GM11168 (cell line): ENCODE data around the gene BAZ2B.

Source experiments
- in situ Hi-C: fragments of 300-500 bp; cut with MboI; formaldehyde crosslinking; loops from one replicate; pipeline ENCODE4 v1.12.0; 2022; ENCODE audit warnings: low sequenced_read_pairs; ENCODE audit not compliant: unreplicated experiment

BAZ2B gene

DNA sequence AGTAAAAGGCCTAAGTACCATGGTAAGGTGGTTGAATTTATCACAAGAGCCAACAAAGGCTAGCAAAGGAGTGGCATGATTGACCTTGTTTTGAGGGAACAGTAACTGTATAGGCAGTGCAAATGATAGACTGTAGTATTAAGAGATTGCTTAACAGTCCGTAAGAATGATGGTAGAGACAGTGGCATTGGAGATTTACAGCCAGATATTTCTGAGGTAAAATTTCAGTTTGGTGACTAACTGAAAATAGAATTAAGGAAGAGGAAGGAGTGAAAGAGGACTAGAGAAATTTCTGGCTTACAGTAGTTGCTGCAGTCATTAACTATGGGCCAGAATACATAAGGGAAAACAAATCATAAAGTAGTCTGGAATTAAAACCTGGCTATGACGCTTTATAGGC is 4.4 kb upstream of the BAZ2B start:
- in situ Hi-C loops, result no loop called here

DNA sequence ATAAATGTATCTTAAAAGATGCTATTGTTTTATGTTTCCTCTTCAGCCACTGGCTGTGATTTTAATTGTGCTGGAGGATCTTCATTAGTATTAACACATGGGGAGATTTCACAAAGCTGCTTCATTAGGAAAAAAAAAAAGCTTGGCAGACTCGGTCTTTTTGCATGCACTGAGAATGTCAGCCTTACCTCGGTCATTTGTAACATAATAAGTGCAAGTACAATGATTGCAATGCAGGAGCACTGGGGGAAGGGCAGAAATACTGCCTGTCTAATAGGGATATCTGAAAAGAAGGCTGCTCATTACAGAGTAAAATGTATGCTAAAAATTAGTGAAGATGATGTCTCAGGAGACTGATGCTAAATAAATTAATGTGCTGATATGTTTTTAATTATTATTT is 1.3 kb upstream of the BAZ2B start:
- in situ Hi-C loops, result no loop called here

GRCh38 chr2:159617100-159617499 is 752 bp upstream of the BAZ2B start:
- in situ Hi-C loops, result no loop called here

GRCh38 chr2:159615367-159616285 is 722 bp downstream of the BAZ2B start:
- in situ Hi-C loops, result no loop called here

DNA sequence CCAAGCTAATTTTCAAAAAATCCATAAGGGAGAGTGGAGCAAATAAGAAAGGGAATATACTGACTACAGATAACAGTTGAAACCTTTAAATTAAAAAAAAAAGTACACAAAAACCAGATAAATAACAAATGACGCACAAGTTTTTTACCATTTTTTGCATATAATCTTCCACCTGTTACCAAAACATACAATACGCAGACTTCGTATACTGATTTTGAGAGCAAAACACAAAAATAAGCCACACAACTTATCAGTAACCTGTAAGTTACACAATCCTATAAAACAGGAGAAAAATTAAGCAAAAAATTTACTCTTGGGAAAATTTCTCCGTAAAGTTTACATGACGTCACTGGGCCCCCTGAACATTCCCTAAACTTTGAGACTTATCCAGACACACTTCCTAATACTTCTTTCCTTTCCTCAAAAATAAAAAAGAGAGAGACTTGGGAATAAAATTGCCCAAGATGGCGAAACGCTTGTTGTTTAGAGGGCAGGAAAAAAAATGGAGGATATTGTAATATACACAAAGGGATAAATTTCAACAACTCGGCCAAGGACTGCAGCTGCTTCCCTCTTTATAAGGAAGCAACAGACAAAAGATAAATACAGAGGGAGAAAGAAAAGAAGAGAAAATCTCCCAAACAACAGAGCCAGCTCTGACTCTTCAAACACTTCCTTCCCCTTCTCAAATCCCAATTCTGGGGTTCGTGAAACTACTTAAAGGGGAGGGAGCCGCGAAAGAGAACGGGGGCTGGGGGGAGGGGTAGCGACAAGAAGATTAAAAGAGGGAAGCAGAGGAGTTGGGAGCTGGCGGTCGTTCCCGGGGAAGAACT is 1.6 kb downstream of the BAZ2B start:
- in situ Hi-C loops, result no loop called here

DNA sequence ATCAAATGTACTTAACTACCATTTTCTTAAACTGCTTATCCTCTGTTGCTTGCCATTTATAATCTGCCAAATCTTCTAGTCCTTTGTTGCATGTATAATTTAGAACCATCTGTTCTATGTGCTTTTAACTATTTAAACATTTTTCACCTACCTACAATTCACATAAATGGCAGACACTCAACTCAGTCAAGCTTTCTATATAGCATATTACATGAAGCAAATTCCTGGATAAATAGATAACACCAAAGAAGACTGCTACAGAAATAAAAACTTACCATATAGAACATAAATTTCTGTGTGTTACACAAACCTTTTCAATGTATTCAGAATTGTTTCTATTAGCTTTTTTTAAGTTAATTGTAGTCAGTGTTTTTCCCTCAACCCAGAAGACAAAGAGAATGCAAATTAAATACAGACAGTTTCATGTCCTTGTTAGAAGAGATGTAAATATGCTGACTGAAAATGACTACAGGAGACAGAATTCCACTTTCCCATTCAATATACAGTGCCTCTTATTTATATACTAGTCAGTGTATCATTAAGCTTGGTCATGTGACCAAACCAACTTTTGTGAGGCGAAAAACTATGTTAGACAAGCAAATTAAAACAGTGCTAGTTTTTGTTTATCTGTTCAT is 2.6 kb downstream of the BAZ2B start:
- in situ Hi-C loops, result no loop called here

GRCh38 chr2:159613091-159613490 is 3.3 kb downstream of the BAZ2B start:
- in situ Hi-C loops, result no loop called here

DNA sequence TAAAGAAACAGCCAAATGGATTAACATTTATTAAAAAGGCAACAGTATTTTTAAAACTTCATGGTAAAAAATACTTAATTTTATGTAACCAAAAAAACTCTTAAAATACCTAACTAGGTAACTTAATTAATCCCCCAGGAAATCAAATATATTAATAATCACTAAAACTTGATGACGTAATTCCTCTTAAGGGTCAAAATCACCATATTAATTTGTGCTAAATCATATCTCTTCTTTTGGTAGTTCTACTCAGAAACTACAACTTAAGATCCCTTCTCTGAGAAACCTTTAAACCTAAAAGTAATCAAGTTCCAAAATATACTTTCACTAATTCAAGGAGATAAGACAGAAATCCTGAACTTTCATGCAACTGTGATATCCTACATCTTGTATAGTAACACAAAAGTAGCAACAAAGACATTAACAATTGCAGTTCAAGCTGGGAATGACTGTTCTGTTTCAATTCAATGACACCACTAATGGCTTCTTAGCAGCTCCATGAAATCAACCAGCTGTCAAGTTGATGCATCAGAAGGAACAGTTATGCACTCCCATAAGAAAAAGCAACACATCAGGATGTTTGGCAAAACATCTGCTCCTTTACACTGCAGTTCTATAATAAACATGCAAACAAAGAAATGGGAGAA is 4.0 kb downstream of the BAZ2B start:
- in situ Hi-C loops, result no loop called here

- in situ Hi-C loops, result no loop called here
These were observed 6.4 kb downstream of the BAZ2B start for GRCh38 chr2:159609811-159610549.

DNA sequence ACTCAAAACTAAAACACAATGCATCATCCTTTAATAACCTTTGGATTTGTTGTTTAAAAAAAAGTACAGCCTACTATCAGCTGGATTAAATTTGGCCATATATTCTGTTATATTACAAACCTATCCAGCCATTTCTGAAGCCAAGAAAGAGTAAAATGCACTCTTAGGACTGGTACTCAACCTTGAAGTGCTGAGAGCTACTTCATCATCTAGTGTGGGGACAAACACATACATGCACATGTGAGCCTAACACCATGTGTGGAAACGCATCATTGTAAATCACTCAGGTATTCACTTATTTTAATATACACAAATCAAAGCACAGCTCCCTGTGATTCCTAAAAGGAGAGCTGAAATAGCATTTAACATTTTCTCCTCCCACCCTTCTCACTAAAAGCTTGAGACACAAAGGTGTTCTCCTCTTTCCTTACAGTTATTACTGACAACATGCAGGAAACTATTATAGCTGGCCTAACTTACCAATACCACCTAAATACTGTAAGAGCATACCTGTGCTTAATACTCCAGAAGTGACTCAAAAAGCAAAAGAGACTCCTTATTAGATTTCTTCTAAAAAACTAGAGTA is 7.5 kb downstream of the BAZ2B start:
- in situ Hi-C loops, result no loop called here

GRCh38 chr2:159608108-159608507 is 8.2 kb downstream of the BAZ2B start:
- in situ Hi-C loops, result no loop called here

- in situ Hi-C loops, result no loop called here
These were observed 10.1 kb downstream of the BAZ2B start for GRCh38 chr2:159606287-159606686.

- in situ Hi-C loops, result no loop called here
These were observed 10.7 kb downstream of the BAZ2B start for GRCh38 chr2:159605441-159606178.

DNA sequence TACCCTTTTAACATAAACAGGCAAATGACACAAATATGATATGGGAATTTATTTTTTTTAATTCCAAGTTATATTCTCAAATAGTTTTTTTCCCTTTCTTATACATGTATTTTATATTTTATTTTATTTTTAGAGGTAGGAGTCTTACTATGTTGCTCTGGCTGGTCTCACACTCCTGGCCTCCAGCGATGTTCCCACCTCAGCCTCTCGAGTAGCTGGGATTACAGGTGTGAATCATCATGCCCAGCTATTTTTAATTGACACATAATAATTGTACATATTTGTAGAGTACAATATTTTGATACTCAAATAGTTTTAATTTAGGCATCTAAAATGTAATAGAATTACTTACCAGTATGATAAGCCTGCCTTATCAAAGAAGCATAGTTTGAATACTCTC is 12.2 kb downstream of the BAZ2B start:
- in situ Hi-C loops, result no loop called here

- in situ Hi-C loops, result no loop called here
These were observed 15.6 kb downstream of the BAZ2B start for GRCh38 chr2:159600752-159601151.

GRCh38 chr2:159595410-159596046 is 20.8 kb downstream of the BAZ2B start:
- in situ Hi-C loops, result no loop called here

DNA sequence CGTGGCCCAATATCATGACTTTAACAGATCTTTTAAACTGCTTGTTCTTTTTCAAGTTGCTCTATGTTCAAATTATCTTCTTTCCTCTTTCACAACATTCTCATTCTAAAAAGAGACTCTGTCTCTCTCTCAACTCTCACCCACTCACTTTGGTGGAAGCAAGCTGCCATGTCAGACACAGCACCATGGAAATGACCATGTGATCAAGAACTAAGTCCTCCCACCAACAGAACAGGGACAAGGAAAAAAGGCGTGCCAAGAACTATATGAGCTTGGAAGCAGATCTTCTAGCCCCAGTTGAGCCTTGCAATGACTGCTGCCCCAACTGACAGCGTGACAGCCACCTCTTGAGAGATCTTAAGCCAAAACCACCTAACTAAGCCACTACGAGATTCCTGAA is 23.9 kb downstream of the BAZ2B start:
- in situ Hi-C loops, result no loop called here

DNA sequence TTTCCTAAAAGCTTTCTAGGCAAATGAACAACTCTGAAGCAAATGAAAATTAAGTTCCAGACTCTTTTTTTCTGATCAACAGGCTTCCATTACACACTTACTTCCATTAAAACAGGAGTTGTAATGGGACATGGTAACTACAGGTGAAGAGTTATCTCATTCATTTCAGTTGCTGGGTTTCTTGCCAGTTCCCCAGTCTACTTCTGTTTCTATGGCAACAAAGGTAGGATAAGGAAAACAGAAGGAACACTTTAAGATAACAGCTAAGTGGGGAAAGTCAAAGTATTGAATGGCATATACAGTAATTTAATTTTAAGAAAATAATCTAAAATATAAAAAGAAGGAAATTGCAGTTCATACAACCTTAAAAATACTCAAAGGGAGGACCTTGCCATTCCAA is 25.1 kb downstream of the BAZ2B start:
- in situ Hi-C loops, result no loop called here
